Upper lobe of left lung (tissue), 6 donors: ENCODE measurements around the gene NFATC3. TPM values are rescaled to one million over a fixed set of nuclear protein-coding genes. Genes with fewer than 3 reads are reported as not detected.

Experiments
- ATAC-seq, 2 donors: fragments of 200-7000 bp; cut with Tn5 transposase; one replicate each; pipeline ENCODE4 v1.9.1; 2022; ENCODE audit warnings: mild to moderate bottlenecking in 2 of 2, moderate library complexity in 2 of 2; ENCODE audit not compliant: low FRiP score in 2 of 2
- DNase-seq, 2 donors: peaks; one replicate each; pipeline ENCODE4 v3.0.0-alpha.2; 2019 to 2020
- H3K27ac ChIP-seq, 4 donors: fragments of 200-600 bp; sonication (generic); one replicate each; pipeline ENCODE4 v1.5.1; 2016 to 2019
- H3K27me3 ChIP-seq, 4 donors: fragments of 200-600 bp; sonication (generic); one replicate each; pipeline ENCODE4 v1.5.1; 2017 to 2019
- H3K36me3 ChIP-seq, 4 donors: fragments of 200-600 bp; sonication (generic); one replicate each; pipeline ENCODE4 v1.5.1; 2016 to 2019
- H3K4me1 ChIP-seq, 4 donors: fragments of 200-600 bp; sonication (generic); one replicate each; pipeline ENCODE4 v1.5.1; 2018 to 2019
- H3K4me3 ChIP-seq, 4 donors: fragments of 200-600 bp; sonication (generic); one replicate each; pipeline ENCODE4 v1.5.1; 2017 to 2019; ENCODE audit warnings: mild to moderate bottlenecking in 2 of 4, moderate library complexity in 1 of 4
- H3K9me3 ChIP-seq, 4 donors: fragments of 200-600 bp; sonication (generic); one replicate each; pipeline ENCODE4 v1.5.1; 2018 to 2019
- CTCF ChIP-seq, 6 experiments: fragments of 450-650 bp in 4 of 6; fragments of 200-600 bp in 2 of 6; sonication (generic) in 2 of 6; IDR thresholded peaks; one replicate each; pipeline ENCODE4 v1.5.1; 2016 to 2019; ENCODE audit warnings: antibody characterized with exemption in 6 of 6
- EP300 ChIP-seq, 4 donors: sonication (generic); formaldehyde crosslinking; IDR thresholded peaks; one replicate each; pipeline ENCODE4 v1.5.1; 2017; ENCODE audit warnings: antibody characterized with exemption in 4 of 4, control low read depth in 2 of 4
- POLR2A ChIP-seq, 4 donors: fragments of 450-650 bp; IDR thresholded peaks; one replicate each; pipeline ENCODE4 v1.5.1; 2016 to 2017; ENCODE audit warnings: antibody characterized with exemption in 4 of 4, mild to moderate bottlenecking in 2 of 4
- POLR2AphosphoS5 ChIP-seq, 2 donors: sonication (generic); formaldehyde crosslinking; IDR thresholded peaks; one replicate each; pipeline ENCODE4 v1.5.1; 2017; ENCODE audit warnings: antibody characterized with exemption in 2 of 2
- WGBS, 2 donors: methylation state at CpG; one replicate each; pipeline ENCODE4 v1.1.5; 2017 to 2018; 5-methylcytosine and 5-hydroxymethylcytosine counted together
- total RNA-seq, 6 donors: library from RNA; depleted of rRNA in 4 of 6; stranded (reverse); fragments of >200 nt in 4 of 6; gene quantifications; one replicate each; pipeline versions ENCODE4 v1.1.0 to v1.2.1, GENCODE V29; 2016 to 2021
- donor health status: DM: no; HTN: no; CAD: no; lungs with moderate emphysema.
- donor health status: DM: no; HTN: yes; CAD: no; lungs with severe emphysema.

Gene NFATC3
- total RNA-seq, 6 donors from 2014 or later, result 49.1 to 95.3 (median 68.0) TPM

- TF ChIP-seq POLR2AphosphoS5 (IDR thresholded peaks at IDR 0.05) (no peak), POLR2A (IDR thresholded peaks at IDR 0.05) (no peak), EP300 (IDR thresholded peaks at IDR 0.05) (no peak), CTCF (IDR thresholded peaks at IDR 0.05) (no peak)
- Histone ChIP-seq H3K9me3 (no peaks in the 10 kb centered on the region), H3K27ac (no peak overlapping the region), H3K4me1 (peaks cover 4 to 15% (median 5%) of the 10 kb centered on the region in 4 donors), H3K4me3 (no peak overlapping the region), H3K36me3 (peaks cover 0 to 26% (median 12%) of the 10 kb centered on the region in 4 donors), H3K27me3 (no peaks in the 10 kb centered on the region)
- WGBS, 2 donors, result 73 to 82% methylated on average over 7 of the region's 7 CpGs
- ATAC-seq (no peak), DNase-seq (no peak)
These were observed 39.1 kb upstream of the NFATC3 start for GRCh38 chr16:68046106-68046505.

GRCh38 chr16:68047987-68048386, 37.2 kb upstream of the NFATC3 start:
- Histone ChIP-seq H3K27ac (peak overlapping the region in 1 of 4 donors; percentile 2), H3K4me3 (no peak overlapping the region), H3K27me3 (no peaks in the 10 kb centered on the region), H3K4me1 (peaks cover 0 to 14% (median 0%) of the 10 kb centered on the region in 4 donors), H3K36me3 (peaks cover 0 to 35% (median 18%) of the 10 kb centered on the region in 4 donors), H3K9me3 (no peaks in the 10 kb centered on the region)
- ATAC-seq (no peak), DNase-seq (no peak)
- WGBS, 2 donors, result 64 to 74% methylated on average over 2 of the region's 2 CpGs
- no peak for TF ChIP-seq CTCF (IDR thresholded peaks at IDR 0.05)
- no peak for TF ChIP-seq POLR2AphosphoS5 (IDR thresholded peaks at IDR 0.05)
- no peak for TF ChIP-seq POLR2A (IDR thresholded peaks at IDR 0.05)
- TF ChIP-seq EP300 (IDR thresholded peaks at IDR 0.05), result no peak

GRCh38 chr16:68049449-68049848, 35.7 kb upstream of the NFATC3 start:
- Histone ChIP-seq H3K9me3 (no peaks in the 10 kb centered on the region), H3K4me3 (no peak overlapping the region), H3K27me3 (no peaks in the 10 kb centered on the region), H3K36me3 (peaks cover 0 to 50% (median 29%) of the 10 kb centered on the region in 4 donors), H3K27ac (no peak overlapping the region), H3K4me1 (peaks cover 0 to 14% (median 0%) of the 10 kb centered on the region in 4 donors)
- ATAC-seq, result no peak
- TF ChIP-seq POLR2AphosphoS5 (IDR thresholded peaks at IDR 0.05) (no peak), EP300 (IDR thresholded peaks at IDR 0.05) (no peak)
- DNase-seq, result no peak
- WGBS, 2 donors, result 94 to 97% methylated on average over 2 of the region's 2 CpGs

GRCh38 chr16:68055395-68055794, 29.8 kb upstream of the NFATC3 start:
- H3K9me3 ChIP-seq, result no peaks in the 10 kb centered on the region

GRCh38 chr16:68059804-68060203, 25.4 kb upstream of the NFATC3 start:
- Histone ChIP-seq H3K4me1 (peaks cover 14 to 36% (median 18%) of the 10 kb centered on the region in 4 donors), H3K27ac (peak overlapping the region in 1 of 4 donors; percentile 83), H3K36me3 (peaks cover 0 to 27% (median 4%) of the 10 kb centered on the region in 4 donors), H3K4me3 (no peak overlapping the region), H3K9me3 (no peaks in the 10 kb centered on the region), H3K27me3 (no peaks in the 10 kb centered on the region)
- no peak for DNase-seq
- TF ChIP-seq CTCF (IDR thresholded peaks at IDR 0.05), result no peak
- no peak for TF ChIP-seq POLR2A (IDR thresholded peaks at IDR 0.05)
- no peak for TF ChIP-seq POLR2AphosphoS5 (IDR thresholded peaks at IDR 0.05)
- TF ChIP-seq EP300 (IDR thresholded peaks at IDR 0.05), result no peak
- ATAC-seq, result no peak

More at GRCh38 chr16:68055395-68055794, 29.8 kb upstream of the NFATC3 start:
- ATAC-seq, result no peak
- WGBS, 2 donors, result 88 to 98% methylated on average over 3 of the region's 3 CpGs
- H3K27ac ChIP-seq, result no peak overlapping the region
- no peak for TF ChIP-seq EP300 (IDR thresholded peaks at IDR 0.05)
- peaks cover 0 to 53% (median 23%) of the 10 kb centered on the region in 4 donors for H3K36me3 ChIP-seq
- H3K4me1 ChIP-seq, result peaks cover 0 to 6% (median 2%) of the 10 kb centered on the region in 4 donors
- no peaks in the 10 kb centered on the region for H3K27me3 ChIP-seq
- DNase-seq, result no peak
- no peak overlapping the region for H3K4me3 ChIP-seq

- peaks cover 27 to 51% (median 33%) of the 10 kb centered on the region in 4 donors for H3K4me1 ChIP-seq
- TF ChIP-seq POLR2AphosphoS5 (IDR thresholded peaks at IDR 0.05) (no peak), CTCF (IDR thresholded peaks at IDR 0.05) (no peak), EP300 (IDR thresholded peaks at IDR 0.05) (no peak), POLR2A (IDR thresholded peaks at IDR 0.05) (no peak)
These were observed 23.8 kb upstream of the NFATC3 start for GRCh38 chr16:68061396-68061795.

More at GRCh38 chr16:68061396-68061795, 23.8 kb upstream of the NFATC3 start:
- H3K9me3 ChIP-seq, result no peaks in the 10 kb centered on the region
- 88 to 95% methylated on average over 2 to 3 of the region's 3 CpGs for WGBS, 2 donors
- no peaks in the 10 kb centered on the region for H3K27me3 ChIP-seq
- peaks cover 0 to 18% (median 2%) of the 10 kb centered on the region in 4 donors for H3K36me3 ChIP-seq
- ATAC-seq, result no peak
- H3K27ac ChIP-seq, result peak overlapping the region in 1 of 4 donors; percentile 83
- H3K4me3 ChIP-seq, result no peak overlapping the region
- DNase-seq, result no peak
